NCI-H2196 treated with DMSO at 0.1 percent for 48 hours (cell line): ENCODE data around the gene LIMK2.
A peak's percentile ranks its signal among the peaks of the same experiment; 100 is the strongest.
"Not testable (repeated sequence)": the region's sequence is repeated elsewhere in the genome, so short reads cannot be mapped to it uniquely, and the experiment has no call there.

Experiments used
- DNase-seq: peaks from one replicate; lab custom pipeline; 2025; ENCODE audit not compliant: unreplicated experiment; lab: John Stamatoyannopoulos, UW

LIMK2 gene

GRCh38 chr22:31241936-31242335, 29.8 kb downstream of the LIMK2 start:
- DNase-seq: no peak

GRCh38 chr22:31243339-31244045, 31.4 kb downstream of the LIMK2 start:
- no peak for DNase-seq

GRCh38 chr22:31244046-31244942, 32.2 kb downstream of the LIMK2 start:
- DNase-seq: no peak

- DNase-seq: no peak
These were observed 32.9 kb downstream of the LIMK2 start for GRCh38 chr22:31244943-31245451.

GRCh38 chr22:31245998-31246397, 33.9 kb downstream of the LIMK2 start:
- DNase-seq: not testable (repeated sequence)

- no peak for DNase-seq
These were observed 34.6 kb downstream of the LIMK2 start for GRCh38 chr22:31246687-31247086.

GRCh38 chr22:31247726-31248125, 35.6 kb downstream of the LIMK2 start:
- no peak for DNase-seq

GRCh38 chr22:31248138-31248745, 36.1 kb downstream of the LIMK2 start:
- no peak for DNase-seq

GRCh38 chr22:31248965-31249958, 37.2 kb downstream of the LIMK2 start:
- no peak for DNase-seq

GRCh38 chr22:31250740-31251600, 38.9 kb downstream of the LIMK2 start:
- no peak for DNase-seq

- DNase-seq: peak; percentile 54
These were observed 41.9 kb downstream of the LIMK2 start for GRCh38 chr22:31253949-31254348.

- DNase-seq: no peak
These were observed 47.8 kb downstream of the LIMK2 start for GRCh38 chr22:31259798-31260473.

GRCh38 chr22:31260474-31260856, 48.4 kb downstream of the LIMK2 start:
- no peak for DNase-seq

GRCh38 chr22:31262312-31263133, 50.4 kb downstream of the LIMK2 start:
- DNase-seq: no peak

GRCh38 chr22:31263896-31264640, 52.0 kb downstream of the LIMK2 start:
- no peak for DNase-seq

- DNase-seq: no peak
These were observed 56.2 kb downstream of the LIMK2 start for GRCh38 chr22:31268281-31268680.

GRCh38 chr22:31269892-31270579, 57.9 kb downstream of the LIMK2 start:
- DNase-seq: no peak
